ENCODE data around the gene MYT1. TPM values are rescaled to one million over a fixed set of nuclear protein-coding genes. Genes with fewer than 3 reads are reported as not detected.

Gene MYT1
- total RNA-seq, 8 experiments from 2014 or later, result 0.10 to 42.7 (median 14.0) TPM

GRCh38 chr20:64143018-64143801, 21.0 kb upstream of the MYT1 start:
- ATAC-seq (replicated peaks in 6 of 8), result no peak
- Histone ChIP-seq H3K4me1 (replicated peaks in 1 of 2) (peaks cover 31 to 49% of the 10 kb centered on the region in 2 donors), H3K4me3 (no peak overlapping the region), H3K27ac (no peak overlapping the region)
- 0 to 100% (median 69%) methylated on average over 1 to 7 of the region's 14 CpGs; no CpG with 5 or more reads in 2 of the 10 experiments for WGBS, 10 experiments
- in situ Hi-C loops (cut with MboI; ENCODE audit: low pct_unique_long_range_greater_than_20kb in 2 of 9, low sequenced_read_pairs in 9 of 9, unreplicated experiment in 9 of 9), result no loop called here

- Histone ChIP-seq H3K27ac (no peak overlapping the region), H3K4me1 (replicated peaks in 1 of 2) (peaks cover 31 to 45% of the 10 kb centered on the region in 2 donors), H3K4me3 (no peak overlapping the region)
- in situ Hi-C loops (cut with MboI; ENCODE audit: low pct_unique_long_range_greater_than_20kb in 2 of 9, low sequenced_read_pairs in 9 of 9, unreplicated experiment in 9 of 9), result no loop called here
- no peak for ATAC-seq (replicated peaks in 6 of 8)
- 20 to 100% (median 55%) methylated on average over 1 to 4 of the region's 8 CpGs; no CpG with 5 or more reads in 5 of the 10 experiments for WGBS, 10 experiments
Observed at GRCh38 chr20:64144144-64144912, 19.9 kb upstream of the MYT1 start.

GRCh38 chr20:64145458-64146300, 18.6 kb upstream of the MYT1 start:
- H3K4me1 ChIP-seq (replicated peaks in 1 of 2), result peaks cover 17 to 31% of the 10 kb centered on the region in 2 donors
- no peak overlapping the region for H3K4me3 ChIP-seq
- WGBS, 10 experiments, result 20 to 98% (median 80%) methylated on average over 1 to 6 of the region's 17 CpGs; no CpG with 5 or more reads in 1 of the 10 experiments
- no peak for ATAC-seq (replicated peaks in 6 of 8)
- H3K27ac ChIP-seq, result no peak overlapping the region
- in situ Hi-C loops (cut with MboI; ENCODE audit: low pct_unique_long_range_greater_than_20kb in 2 of 9, low sequenced_read_pairs in 9 of 9, unreplicated experiment in 9 of 9), result no loop called here

GRCh38 chr20:64146301-64146935, 17.8 kb upstream of the MYT1 start:
- 4 to 55% methylated on average over 2 to 4 of the region's 7 CpGs; no CpG with 5 or more reads in 8 of the 10 experiments for WGBS, 10 experiments
- peak overlapping the region; percentile 36 to 55 for H3K27ac ChIP-seq
- peaks cover 14 to 29% of the 10 kb centered on the region in 2 donors for H3K4me1 ChIP-seq (replicated peaks in 1 of 2)
- H3K4me3 ChIP-seq, result no peak overlapping the region
- in situ Hi-C loops (cut with MboI; ENCODE audit: low pct_unique_long_range_greater_than_20kb in 2 of 9, low sequenced_read_pairs in 9 of 9, unreplicated experiment in 9 of 9), result no loop called here
- peak in 5 of 8 experiments; percentile 44 to 56 (median 49) for ATAC-seq (replicated peaks in 6 of 8)

GRCh38 chr20:64146936-64147477, 17.2 kb upstream of the MYT1 start:
- H3K4me3 ChIP-seq, result no peak overlapping the region
- peak overlapping the region; percentile 36 to 55 for H3K27ac ChIP-seq
- WGBS, 10 experiments, result 25 to 100% (median 40%) methylated on average over 1 to 5 of the region's 12 CpGs; no CpG with 5 or more reads in 7 of the 10 experiments
- ATAC-seq (replicated peaks in 6 of 8), result peak in 5 of 8 experiments; percentile 13 to 51 (median 33)
- peaks cover 14 to 35% of the 10 kb centered on the region in 2 donors for H3K4me1 ChIP-seq (replicated peaks in 1 of 2)
- in situ Hi-C loops (cut with MboI; ENCODE audit: low pct_unique_long_range_greater_than_20kb in 2 of 9, low sequenced_read_pairs in 9 of 9, unreplicated experiment in 9 of 9), result no loop called here

- WGBS, 10 experiments, result 0 to 100% (median 80%) methylated on average over 1 to 5 of the region's 5 CpGs; no CpG with 5 or more reads in 4 of the 10 experiments
- in situ Hi-C loops (cut with MboI; ENCODE audit: low pct_unique_long_range_greater_than_20kb in 2 of 9, low sequenced_read_pairs in 9 of 9, unreplicated experiment in 9 of 9), result no loop called here
- Histone ChIP-seq H3K27ac (no peak overlapping the region), H3K4me3 (no peak overlapping the region), H3K4me1 (replicated peaks in 1 of 2) (peaks cover 16 to 41% of the 10 kb centered on the region in 2 donors)
- ATAC-seq (replicated peaks in 6 of 8), result no peak
Observed at GRCh38 chr20:64148581-64148980, 15.7 kb upstream of the MYT1 start.

GRCh38 chr20:64149141-64149540, 15.1 kb upstream of the MYT1 start:
- WGBS, 10 experiments, result 20 to 96% (median 76%) methylated on average over 1 to 7 of the region's 7 CpGs; no CpG with 5 or more reads in 6 of the 10 experiments
- no peak for ATAC-seq (replicated peaks in 6 of 8)
- in situ Hi-C loops (cut with MboI; ENCODE audit: low pct_unique_long_range_greater_than_20kb in 2 of 9, low sequenced_read_pairs in 9 of 9, unreplicated experiment in 9 of 9), result no loop called here
- Histone ChIP-seq H3K4me1 (replicated peaks in 1 of 2) (peaks cover 16 to 43% of the 10 kb centered on the region in 2 donors), H3K27ac (no peak overlapping the region), H3K4me3 (no peak overlapping the region)

GRCh38 chr20:64149809-64150560, 14.3 kb upstream of the MYT1 start:
- H3K4me1 ChIP-seq (replicated peaks in 1 of 2), result peaks cover 23 to 51% of the 10 kb centered on the region in 2 donors
- in situ Hi-C loops (cut with MboI; ENCODE audit: low pct_unique_long_range_greater_than_20kb in 2 of 9, low sequenced_read_pairs in 9 of 9, unreplicated experiment in 9 of 9), result no loop called here
- WGBS, 10 experiments, result 70 to 100% (median 97%) methylated on average over 1 to 10 of the region's 26 CpGs; no CpG with 5 or more reads in 2 of the 10 experiments
- no peak overlapping the region for H3K4me3 ChIP-seq
- no peak overlapping the region for H3K27ac ChIP-seq
- no peak for ATAC-seq (replicated peaks in 6 of 8)

GRCh38 chr20:64150756-64151632, 13.3 kb upstream of the MYT1 start:
- Histone ChIP-seq H3K4me3 (no peak overlapping the region), H3K27ac (no peak overlapping the region), H3K4me1 (replicated peaks in 1 of 2) (peaks cover 34 to 60% of the 10 kb centered on the region in 2 donors)
- no peak for ATAC-seq (replicated peaks in 6 of 8)
- in situ Hi-C loops (cut with MboI; ENCODE audit: low pct_unique_long_range_greater_than_20kb in 2 of 9, low sequenced_read_pairs in 9 of 9, unreplicated experiment in 9 of 9), result no loop called here
- 0 to 100% (median 65%) methylated on average over 1 to 8 of the region's 13 CpGs; no CpG with 5 or more reads in 3 of the 10 experiments for WGBS, 10 experiments

- ATAC-seq (replicated peaks in 6 of 8), result peak in 2 of 8 experiments; percentile 6 to 31
- H3K4me3 ChIP-seq, result no peak overlapping the region
- WGBS, 10 experiments, result 35 to 92% (median 52%) methylated on average over 1 to 20 of the region's 24 CpGs; no CpG with 5 or more reads in 3 of the 10 experiments
- in situ Hi-C loops (cut with MboI; ENCODE audit: low pct_unique_long_range_greater_than_20kb in 2 of 9, low sequenced_read_pairs in 9 of 9, unreplicated experiment in 9 of 9), result no loop called here
- peaks cover 34 to 60% of the 10 kb centered on the region in 2 donors for H3K4me1 ChIP-seq (replicated peaks in 1 of 2)
- no peak overlapping the region for H3K27ac ChIP-seq
Observed at GRCh38 chr20:64151633-64152530, 12.4 kb upstream of the MYT1 start.
